OCI-LY3 (cell line): ENCODE results near the gene PLP2.

Experiments used
- H2AFZ ChIP-seq: fragments of 200-600, 300-600 bp; shearing (Covaris generic); 2 replicates; pipeline ENCODE4 v1.6.0; 2014; ENCODE audit warnings: antibody characterized with exemption, low read depth, low read length
- H3K27ac ChIP-seq: fragments of 200-600, 300-600 bp; sonication (generic); 2 replicates; pipeline ENCODE4 v1.5.1; 2014; ENCODE audit warnings: mild to moderate bottlenecking, low read length, moderate library complexity, mixed read lengths
- H3K27me3 ChIP-seq: fragments of 200-600, 300-600 bp; sonication (generic); 2 replicates; pipeline ENCODE4 v1.6.1; 2014; ENCODE audit warnings: low read depth, low read length, mixed read lengths
- H3K36me3 ChIP-seq: fragments of 200-600, 300-600 bp; sonication (generic); replicated peaks from 2 replicates; pipeline ENCODE3; 2014; ENCODE audit warnings: low read depth, low read length, mixed read lengths
- H3K4me1 ChIP-seq: fragments of 300-600, 200-600 bp; sonication (generic); 2 replicates; pipeline ENCODE4 v1.6.1; 2014; ENCODE audit warnings: low read length, mixed read lengths
- H3K4me2 ChIP-seq: fragments of 200-600, 300-600 bp; sonication (generic); 2 replicates; pipeline ENCODE4 v1.6.1; 2014; ENCODE audit warnings: low read length, mixed read lengths
- H3K4me3 ChIP-seq: fragments of 300-600, 200-600 bp; sonication (generic); 2 replicates; pipeline ENCODE4 v1.5.1; 2014; ENCODE audit warnings: antibody characterized with exemption, mild to moderate bottlenecking, low read length, moderate library complexity
- H3K79me2 ChIP-seq: fragments of 300-600, 200-600 bp; shearing (Covaris generic); 2 replicates; pipeline ENCODE4 v1.6.1; 2014; ENCODE audit warnings: mild to moderate bottlenecking, low read length, mixed read lengths
- H3K9ac ChIP-seq: fragments of 300-600, 200-600 bp; shearing (Covaris generic); 2 replicates; pipeline ENCODE4 v1.6.0; 2014; ENCODE audit warnings: mild to moderate bottlenecking, low read length, moderate library complexity
- H3K9me3 ChIP-seq: fragments of 200-600, 300-600 bp; shearing (Covaris generic); 2 replicates; pipeline ENCODE4 v1.6.1; 2014; ENCODE audit warnings: low read length, mixed read lengths; ENCODE audit not compliant: insufficient read depth
- H4K20me1 ChIP-seq: fragments of 200-600, 300-600 bp; sonication (generic); 2 replicates; pipeline ENCODE4 v1.6.1; 2016; ENCODE audit warnings: low read length, mixed read lengths; ENCODE audit not compliant: insufficient read depth
- EZH2phosphoT487 ChIP-seq: fragments of 200-600 bp; shearing (Covaris generic); IDR thresholded peaks from 2 replicates; pipeline ENCODE4 v1.6.1; 2018; ENCODE audit warnings: antibody characterized with exemption, mixed run types, low read depth
- TF ChIP-seq, protein P1 (sequence below): fragments of 200-600, 300-600 bp; sonication (generic); IDR thresholded peaks from 2 replicates; pipeline ENCODE4 v1.5.1; 2014; ENCODE audit warnings: antibody characterized with exemption, low read length, low read depth

PLP2 gene

DNA sequence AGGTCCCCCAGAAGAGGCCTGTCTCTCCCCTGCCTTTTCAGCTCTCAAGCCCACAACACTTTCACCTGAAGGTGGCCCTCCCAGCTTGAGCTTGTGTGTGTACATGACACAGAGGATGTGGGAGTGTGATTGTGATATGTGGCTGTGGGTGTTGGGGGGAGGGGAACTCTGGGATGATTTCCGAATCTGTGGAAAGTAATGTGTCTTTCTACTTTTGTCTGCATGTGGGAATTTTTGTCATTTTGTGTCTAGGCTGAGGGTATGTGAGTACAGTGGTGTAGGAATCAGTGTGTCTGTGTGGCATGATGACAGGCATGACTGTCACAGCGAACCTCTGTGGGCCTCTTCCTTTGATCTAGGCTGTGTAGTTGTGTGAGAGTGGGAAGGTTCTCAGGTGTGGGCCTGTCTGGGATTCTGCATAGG, 21.9 kb downstream of the PLP2 start:
- Histone ChIP-seq H3K4me2 (no peak overlapping the region), H3K27ac (no peak overlapping the region), H4K20me1 (no peaks in the 10 kb centered on the region), H2AFZ (no peak overlapping the region), H3K4me3 (no peak overlapping the region), H3K27me3 (no peaks in the 10 kb centered on the region), H3K9ac (no peak overlapping the region), H3K9me3 (no peaks in the 10 kb centered on the region), H3K4me1 (peaks cover 11% of the 10 kb centered on the region; the same call in 1 of the 2 replicates), H3K36me3 (no peaks in the 10 kb centered on the region), H3K79me2 (no peaks in the 10 kb centered on the region)
- TF ChIP-seq, protein P1, sequence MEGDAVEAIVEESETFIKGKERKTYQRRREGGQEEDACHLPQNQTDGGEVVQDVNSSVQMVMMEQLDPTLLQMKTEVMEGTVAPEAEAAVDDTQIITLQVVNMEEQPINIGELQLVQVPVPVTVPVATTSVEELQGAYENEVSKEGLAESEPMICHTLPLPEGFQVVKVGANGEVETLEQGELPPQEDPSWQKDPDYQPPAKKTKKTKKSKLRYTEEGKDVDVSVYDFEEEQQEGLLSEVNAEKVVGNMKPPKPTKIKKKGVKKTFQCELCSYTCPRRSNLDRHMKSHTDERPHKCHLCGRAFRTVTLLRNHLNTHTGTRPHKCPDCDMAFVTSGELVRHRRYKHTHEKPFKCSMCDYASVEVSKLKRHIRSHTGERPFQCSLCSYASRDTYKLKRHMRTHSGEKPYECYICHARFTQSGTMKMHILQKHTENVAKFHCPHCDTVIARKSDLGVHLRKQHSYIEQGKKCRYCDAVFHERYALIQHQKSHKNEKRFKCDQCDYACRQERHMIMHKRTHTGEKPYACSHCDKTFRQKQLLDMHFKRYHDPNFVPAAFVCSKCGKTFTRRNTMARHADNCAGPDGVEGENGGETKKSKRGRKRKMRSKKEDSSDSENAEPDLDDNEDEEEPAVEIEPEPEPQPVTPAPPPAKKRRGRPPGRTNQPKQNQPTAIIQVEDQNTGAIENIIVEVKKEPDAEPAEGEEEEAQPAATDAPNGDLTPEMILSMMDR = no peak
- no peak for TF ChIP-seq EZH2phosphoT487

DNA sequence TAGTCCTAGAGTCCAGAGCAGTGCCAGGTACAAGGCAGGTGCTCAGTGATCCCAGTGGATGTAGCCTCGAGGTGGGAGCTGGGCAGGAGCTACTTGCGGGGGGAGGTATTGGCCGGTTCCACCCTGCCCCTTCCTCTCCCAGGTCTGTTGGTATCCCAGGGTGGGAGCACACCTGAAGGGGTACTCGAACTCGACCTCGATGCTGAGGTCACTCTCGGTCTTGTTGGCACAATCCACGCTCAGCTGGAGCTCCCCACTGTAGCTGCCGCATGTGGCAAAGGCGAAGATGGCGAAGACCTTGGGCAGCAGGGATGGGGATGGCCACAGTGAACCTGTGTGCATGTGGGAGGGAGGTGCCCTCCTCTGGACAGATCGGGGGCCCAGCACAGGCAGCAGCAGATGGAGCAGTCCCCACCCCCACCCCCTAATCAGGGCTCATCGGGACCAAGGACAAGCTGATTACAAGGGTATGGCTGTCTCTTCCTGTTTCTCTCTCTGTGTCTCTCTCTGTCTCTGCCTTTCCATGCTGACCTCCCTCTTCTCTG, 25.9 kb downstream of the PLP2 start:
- H3K4me3 ChIP-seq = no peak overlapping the region
- no peak for TF ChIP-seq EZH2phosphoT487
- TF ChIP-seq, protein P1 = no peak
- H3K27ac ChIP-seq = no peak overlapping the region
- no peak overlapping the region for H3K4me2 ChIP-seq
- H3K36me3 ChIP-seq = no peaks in the 10 kb centered on the region
- peaks cover 13% of the 10 kb centered on the region for H3K4me1 ChIP-seq
- no peaks in the 10 kb centered on the region for H3K79me2 ChIP-seq
- no peak overlapping the region for H3K9ac ChIP-seq
- H3K9me3 ChIP-seq = no peaks in the 10 kb centered on the region
- no peaks in the 10 kb centered on the region for H3K27me3 ChIP-seq
- no peak overlapping the region for H2AFZ ChIP-seq
- no peaks in the 10 kb centered on the region for H4K20me1 ChIP-seq

DNA sequence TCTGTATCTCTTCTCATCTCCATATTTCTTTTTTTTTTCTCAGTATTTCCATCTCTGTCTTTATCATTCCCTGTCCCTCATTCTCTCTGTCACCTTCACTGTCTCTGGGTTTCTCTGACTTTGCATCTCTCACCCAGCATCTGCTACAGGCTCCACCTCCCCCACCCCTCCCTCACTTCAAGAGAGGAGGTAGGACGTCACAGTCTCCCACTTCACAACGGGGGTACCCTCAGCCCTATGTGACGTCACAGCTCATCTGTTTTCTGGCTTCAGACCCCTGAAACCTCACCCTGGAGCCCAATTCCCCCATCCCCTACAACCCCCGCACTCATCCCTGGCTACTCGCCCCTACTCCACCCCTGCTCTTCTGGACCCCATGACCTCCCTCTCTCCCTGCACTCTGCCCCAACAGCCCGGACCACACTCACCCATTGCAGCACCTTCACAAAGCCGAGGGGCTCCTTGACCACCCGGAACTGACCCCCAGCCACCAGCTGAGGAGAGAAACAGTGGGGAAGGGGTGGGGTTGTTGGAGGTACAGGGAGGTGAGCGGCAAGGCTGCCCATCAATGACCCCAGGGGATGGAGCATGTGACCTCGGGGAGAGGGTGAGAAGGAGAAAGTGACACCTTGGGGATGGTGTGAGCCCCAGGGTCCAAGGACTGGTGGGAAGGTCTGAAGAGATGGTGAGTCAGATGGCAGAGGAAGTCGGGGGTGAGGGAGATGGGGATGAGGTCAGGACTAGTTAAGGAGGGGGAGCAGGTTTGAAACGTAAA, 27.0 kb downstream of the PLP2 start:
- H3K4me1 ChIP-seq = peaks cover 12% of the 10 kb centered on the region
- TF ChIP-seq EZH2phosphoT487 = no peak
- TF ChIP-seq, protein P1 = no peak
- H2AFZ ChIP-seq = no peak overlapping the region
- no peaks in the 10 kb centered on the region for H3K79me2 ChIP-seq
- H3K4me2 ChIP-seq = peak overlapping the region; percentile 74
- no peaks in the 10 kb centered on the region for H3K27me3 ChIP-seq
- no peak overlapping the region for H3K9ac ChIP-seq
- no peak overlapping the region for H3K27ac ChIP-seq
- no peaks in the 10 kb centered on the region for H3K9me3 ChIP-seq
- no peaks in the 10 kb centered on the region for H3K36me3 ChIP-seq
- peak overlapping the region; percentile 85 for H3K4me3 ChIP-seq
- H4K20me1 ChIP-seq = no peaks in the 10 kb centered on the region

DNA sequence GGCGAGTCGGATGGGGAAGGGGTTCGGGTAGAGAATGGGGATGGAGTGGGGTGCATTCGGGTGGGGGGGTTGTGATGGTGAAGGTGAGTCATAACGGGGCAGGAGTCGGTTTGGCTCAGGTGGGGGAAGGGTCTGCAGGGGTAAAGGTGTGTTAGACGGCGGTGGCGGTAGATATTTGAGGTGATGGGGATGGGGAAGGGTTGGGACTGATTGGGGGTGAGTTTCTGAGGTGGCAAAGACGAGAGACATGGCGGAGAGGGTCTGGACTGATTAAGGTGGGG, 27.6 kb downstream of the PLP2 start:
- Histone ChIP-seq H3K4me2 (peak overlapping the region; percentile 74), H3K27me3 (no peaks in the 10 kb centered on the region)

More for the DNA sequence above, 27.6 kb downstream of the PLP2 start:
- Histone ChIP-seq H3K9ac (peak overlapping the region; percentile 62; the same call in 1 of the 2 replicates), H3K4me3 (peak overlapping the region; percentile 85), H3K36me3 (no peaks in the 10 kb centered on the region), H3K9me3 (no peaks in the 10 kb centered on the region), H3K79me2 (no peaks in the 10 kb centered on the region), H2AFZ (no peak overlapping the region), H3K27ac (no peak overlapping the region), H3K4me1 (peaks cover 12% of the 10 kb centered on the region), H4K20me1 (no peaks in the 10 kb centered on the region)
- TF ChIP-seq, protein P1 = no peak
- TF ChIP-seq EZH2phosphoT487 = no peak
